BLaER1 (cell line): ENCODE results near the gene KLHL17.

Source experiments
- H3K27ac ChIP-seq: shearing (Covaris generic); formaldehyde crosslinking; 2 replicates; pipeline ENCODE4 v1.8.1; 2022
- H3K27me3 ChIP-seq: shearing (Covaris generic); formaldehyde crosslinking; 2 replicates; pipeline ENCODE4 v1.8.1; 2022
- H3K36me3 ChIP-seq: shearing (Covaris generic); formaldehyde crosslinking; 2 replicates; pipeline ENCODE4 v1.8.1; 2022
- H3K4me1 ChIP-seq: shearing (Covaris generic); formaldehyde crosslinking; 2 replicates; pipeline ENCODE4 v1.8.1; 2022
- H3K4me2 ChIP-seq: shearing (Covaris generic); formaldehyde crosslinking; 2 replicates; pipeline ENCODE4 v1.8.1; 2022
- H3K4me3 ChIP-seq: shearing (Covaris generic); formaldehyde crosslinking; 2 replicates; pipeline ENCODE4 v1.8.1; 2022
- H3K9ac ChIP-seq: shearing (Covaris generic); formaldehyde crosslinking; 2 replicates; pipeline ENCODE4 v1.8.1; 2022
- H3K9me3 ChIP-seq: shearing (Covaris generic); formaldehyde crosslinking; 2 replicates; pipeline ENCODE4 v1.8.1; 2022
- H4K20me1 ChIP-seq: shearing (Covaris generic); formaldehyde crosslinking; 2 replicates; pipeline ENCODE4 v1.8.1; 2022
- Cebpa-rat ChIP-seq: shearing (Covaris generic); IDR thresholded peaks from 2 replicates; pipeline ENCODE4 v1.8.1; 2022

KLHL17 gene

GRCh38 chr1:935751-936231, 24.6 kb upstream of the KLHL17 start:
- Histone ChIP-seq H3K4me2 (peak overlapping the region; percentile 59), H4K20me1 (peaks cover 75% of the 10 kb centered on the region), H3K4me3 (no peak overlapping the region), H3K27me3 (peaks cover 64% of the 10 kb centered on the region), H3K27ac (no peak overlapping the region), H3K4me1 (peaks cover 81% of the 10 kb centered on the region), H3K9ac (no peak overlapping the region), H3K36me3 (no peaks in the 10 kb centered on the region), H3K9me3 (no peaks in the 10 kb centered on the region)
- no peak for TF ChIP-seq Cebpa-rat

DNA sequence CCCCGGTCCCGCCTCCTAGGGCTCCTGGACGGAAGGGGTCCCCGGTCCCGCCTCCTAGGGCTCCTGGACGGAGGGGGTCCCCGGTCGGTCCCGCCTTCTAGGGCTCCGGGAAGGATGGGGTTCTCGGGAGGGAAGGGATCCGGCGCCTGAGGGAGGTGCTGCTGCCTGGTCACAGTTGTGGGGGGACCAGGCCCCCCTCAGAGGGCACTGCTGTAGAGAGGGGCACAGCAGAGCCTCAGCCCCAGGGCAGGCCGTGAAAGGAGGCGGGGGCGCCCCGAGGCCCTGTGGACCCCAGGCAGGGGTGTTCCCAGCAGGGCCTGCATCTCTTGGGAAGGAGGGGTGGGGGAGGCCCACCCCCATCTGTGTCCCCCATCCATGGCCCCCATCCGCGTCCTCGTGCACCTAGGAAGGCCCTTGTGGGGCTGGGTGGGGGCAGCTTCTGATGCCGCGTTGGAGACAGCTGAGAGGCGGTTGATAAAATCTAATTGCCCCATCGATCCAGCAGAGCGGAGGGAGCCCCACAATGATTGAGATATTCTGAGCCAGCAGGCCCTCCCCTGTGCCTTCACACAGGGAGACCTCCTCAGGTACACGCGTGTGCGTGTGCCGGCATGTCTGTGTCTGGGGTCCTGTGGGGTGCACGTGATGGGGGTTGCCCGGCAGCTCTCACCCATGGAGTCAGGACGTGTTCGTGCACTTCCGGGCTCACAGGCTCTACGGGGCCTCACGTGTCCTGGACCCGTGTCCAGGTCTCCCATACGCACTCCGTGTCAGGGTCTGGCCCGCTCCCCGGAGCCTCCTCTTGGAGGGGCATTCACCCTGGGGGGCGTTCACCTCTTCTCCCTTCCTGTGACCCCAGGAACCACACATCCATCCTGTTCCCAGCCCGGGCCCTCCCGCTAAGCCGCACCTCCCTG, 23.8 kb upstream of the KLHL17 start:
- Histone ChIP-seq H3K4me2 (peak overlapping the region; percentile 59), H3K9me3 (no peaks in the 10 kb centered on the region), H3K27ac (no peak overlapping the region), H4K20me1 (peaks cover 79% of the 10 kb centered on the region), H3K4me3 (no peak overlapping the region), H3K4me1 (peaks cover 81% of the 10 kb centered on the region), H3K27me3 (peaks cover 72% of the 10 kb centered on the region), H3K9ac (no peak overlapping the region), H3K36me3 (no peaks in the 10 kb centered on the region)
- TF ChIP-seq Cebpa-rat, result no peak

GRCh38 chr1:937521-937920, 22.9 kb upstream of the KLHL17 start:
- no peak overlapping the region for H3K4me3 ChIP-seq
- no peaks in the 10 kb centered on the region for H3K9me3 ChIP-seq
- no peak overlapping the region for H3K27ac ChIP-seq
- H3K4me2 ChIP-seq, result peak overlapping the region; percentile 90; the same call in 1 of the 2 replicates
- TF ChIP-seq Cebpa-rat, result no peak
- H4K20me1 ChIP-seq, result peaks cover 79% of the 10 kb centered on the region
- no peaks in the 10 kb centered on the region for H3K36me3 ChIP-seq
- H3K9ac ChIP-seq, result no peak overlapping the region
- peaks cover 81% of the 10 kb centered on the region for H3K27me3 ChIP-seq
- H3K4me1 ChIP-seq, result peaks cover 79% of the 10 kb centered on the region

GRCh38 chr1:938088-938683, 22.2 kb upstream of the KLHL17 start:
- Histone ChIP-seq H3K4me1 (peaks cover 78% of the 10 kb centered on the region), H3K9me3 (no peaks in the 10 kb centered on the region), H3K36me3 (no peaks in the 10 kb centered on the region), H3K27ac (no peak overlapping the region), H3K9ac (no peak overlapping the region), H3K27me3 (peaks cover 81% of the 10 kb centered on the region), H4K20me1 (peaks cover 79% of the 10 kb centered on the region), H3K4me2 (peak overlapping the region; percentile 90), H3K4me3 (no peak overlapping the region)
- TF ChIP-seq Cebpa-rat, result no peak

DNA sequence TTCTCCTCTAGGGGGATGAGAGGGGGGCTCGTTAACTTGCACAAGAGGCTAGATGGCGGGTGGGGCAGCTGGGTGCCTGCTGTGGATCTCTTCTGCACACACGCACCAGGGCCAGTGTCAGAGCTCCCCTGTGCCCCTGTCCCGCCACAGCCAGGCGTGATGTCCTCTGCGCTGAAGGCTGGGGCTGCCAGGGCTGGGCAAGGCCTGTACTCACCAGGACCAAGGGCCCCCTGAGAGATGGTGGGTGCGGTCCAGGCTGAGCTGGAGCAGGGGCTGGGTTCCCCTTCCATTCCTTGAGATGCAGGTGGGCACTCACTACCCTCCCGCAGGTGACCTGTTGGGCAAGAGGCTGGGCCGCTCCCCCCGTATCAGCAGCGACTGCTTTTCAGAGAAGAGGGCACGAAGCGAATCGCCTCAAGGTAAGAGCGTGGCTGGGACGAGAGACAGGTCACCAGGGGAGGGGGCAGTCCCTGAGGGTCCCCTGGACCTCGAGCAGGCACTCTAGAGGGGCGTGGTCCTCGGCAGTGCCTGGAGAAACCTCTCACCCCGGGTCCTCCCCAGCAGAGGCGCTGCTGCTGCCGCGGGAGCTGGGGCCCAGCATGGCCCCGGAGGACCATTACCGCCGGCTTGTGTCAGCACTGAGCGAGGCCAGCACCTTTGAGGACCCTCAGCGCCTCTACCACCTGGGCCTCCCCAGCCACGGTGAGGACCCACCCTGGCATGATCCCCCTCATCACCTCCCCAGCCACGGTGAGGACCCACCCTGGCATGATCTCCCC, 21.5 kb upstream of the KLHL17 start:
- Histone ChIP-seq H3K27me3 (peaks cover 81% of the 10 kb centered on the region), H3K4me2 (peak overlapping the region; percentile 90), H3K36me3 (peaks cover 4% of the 10 kb centered on the region), H3K4me3 (no peak overlapping the region; the same call in 1 of the 2 replicates), H3K9me3 (no peaks in the 10 kb centered on the region), H4K20me1 (peaks cover 84% of the 10 kb centered on the region), H3K4me1 (peaks cover 78% of the 10 kb centered on the region), H3K27ac (no peak overlapping the region), H3K9ac (no peak overlapping the region)
- no peak for TF ChIP-seq Cebpa-rat

GRCh38 chr1:939511-940106, 20.8 kb upstream of the KLHL17 start:
- peaks cover 9% of the 10 kb centered on the region for H3K36me3 ChIP-seq
- no peaks in the 10 kb centered on the region for H3K9me3 ChIP-seq
- TF ChIP-seq Cebpa-rat, result no peak
- H3K9ac ChIP-seq, result 0 out of 2 replicates have a peak overlapping the region, but pooled peaks have one; percentile 24
- peak overlapping the region; percentile 63 for H3K4me3 ChIP-seq
- peaks cover 91% of the 10 kb centered on the region for H4K20me1 ChIP-seq
- peak overlapping the region; percentile 90 for H3K4me2 ChIP-seq
- no peak overlapping the region for H3K27ac ChIP-seq
- peaks cover 88% of the 10 kb centered on the region for H3K27me3 ChIP-seq
- peaks cover 85% of the 10 kb centered on the region for H3K4me1 ChIP-seq

- Histone ChIP-seq H3K4me1 (peaks cover 87% of the 10 kb centered on the region), H3K27ac (no peak overlapping the region), H3K4me3 (peak overlapping the region; percentile 63), H3K4me2 (peak overlapping the region; percentile 90), H3K27me3 (peaks cover 81% of the 10 kb centered on the region), H3K9ac (0 out of 2 replicates have a peak overlapping the region, but pooled peaks have one; percentile 24), H3K36me3 (peaks cover 15% of the 10 kb centered on the region), H3K9me3 (no peaks in the 10 kb centered on the region), H4K20me1 (peaks cover 93% of the 10 kb centered on the region)
- TF ChIP-seq Cebpa-rat, result no peak
Observed at GRCh38 chr1:940107-941014, 20.0 kb upstream of the KLHL17 start.

DNA sequence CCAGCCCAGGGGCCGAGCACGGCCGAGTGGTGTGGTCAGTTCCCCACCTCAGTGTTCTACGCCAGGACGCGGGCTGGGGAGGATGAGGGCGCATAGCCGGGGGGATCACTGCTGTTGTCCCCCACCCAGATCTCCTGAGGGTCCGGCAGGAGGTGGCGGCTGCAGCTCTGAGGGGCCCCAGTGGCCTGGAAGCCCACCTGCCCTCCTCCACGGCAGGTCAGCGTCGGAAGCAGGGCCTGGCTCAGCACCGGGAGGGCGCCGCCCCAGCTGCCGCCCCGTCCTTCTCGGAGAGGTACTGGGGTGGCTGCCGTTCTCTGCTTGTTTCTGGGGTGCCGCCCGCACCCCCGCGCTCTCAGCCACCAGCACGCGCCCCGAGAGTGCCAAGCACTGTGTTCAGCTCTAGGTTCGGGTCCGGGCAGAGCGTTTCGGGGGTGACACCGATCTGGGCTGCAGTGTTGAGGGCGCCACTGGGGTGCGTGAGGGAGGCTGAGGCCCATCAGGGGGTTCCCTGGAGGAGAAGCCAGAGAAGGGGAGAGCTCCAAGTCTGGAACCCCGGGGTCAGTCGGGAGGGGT, 19.3 kb upstream of the KLHL17 start:
- Histone ChIP-seq H3K27me3 (peaks cover 74% of the 10 kb centered on the region), H3K4me1 (peaks cover 87% of the 10 kb centered on the region), H3K27ac (no peak overlapping the region), H3K36me3 (peaks cover 22% of the 10 kb centered on the region), H4K20me1 (peaks cover 93% of the 10 kb centered on the region), H3K9me3 (no peaks in the 10 kb centered on the region), H3K4me2 (peak overlapping the region; percentile 90), H3K4me3 (peak overlapping the region; percentile 63), H3K9ac (0 out of 2 replicates have a peak overlapping the region, but pooled peaks have one; percentile 24)
- no peak for TF ChIP-seq Cebpa-rat
